Measurements from ENCODE around the gene OR6Q1. TPM values are rescaled to one million over a fixed set of nuclear protein-coding genes. Genes with fewer than 3 reads are reported as not detected.

The OR6Q1 gene
- total RNA-seq, 1 donor from 2014 or later: not detected

DNA sequence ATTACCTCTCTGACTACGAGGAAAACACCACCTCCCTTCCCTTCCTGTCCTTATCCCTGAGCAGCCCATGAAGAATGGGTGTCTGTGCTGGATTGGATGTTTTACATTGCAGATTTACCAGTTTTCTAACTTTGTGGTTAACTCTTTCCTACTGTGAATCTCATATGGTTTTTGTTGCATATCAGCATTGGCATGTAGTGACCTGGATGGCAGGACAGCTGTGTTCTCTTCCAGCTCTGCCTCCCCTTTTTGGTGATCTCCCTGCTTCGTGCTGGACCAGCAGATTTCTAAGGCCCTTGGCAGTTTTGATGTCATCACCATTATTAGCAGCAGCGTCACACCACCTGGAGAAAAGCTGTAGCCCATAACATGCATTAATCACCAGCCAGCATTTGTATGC is 26.7 kb downstream of the OR6Q1 start:
- peak; percentile 57 for DNase-seq (ENCODE audit: low read depth)

DNA sequence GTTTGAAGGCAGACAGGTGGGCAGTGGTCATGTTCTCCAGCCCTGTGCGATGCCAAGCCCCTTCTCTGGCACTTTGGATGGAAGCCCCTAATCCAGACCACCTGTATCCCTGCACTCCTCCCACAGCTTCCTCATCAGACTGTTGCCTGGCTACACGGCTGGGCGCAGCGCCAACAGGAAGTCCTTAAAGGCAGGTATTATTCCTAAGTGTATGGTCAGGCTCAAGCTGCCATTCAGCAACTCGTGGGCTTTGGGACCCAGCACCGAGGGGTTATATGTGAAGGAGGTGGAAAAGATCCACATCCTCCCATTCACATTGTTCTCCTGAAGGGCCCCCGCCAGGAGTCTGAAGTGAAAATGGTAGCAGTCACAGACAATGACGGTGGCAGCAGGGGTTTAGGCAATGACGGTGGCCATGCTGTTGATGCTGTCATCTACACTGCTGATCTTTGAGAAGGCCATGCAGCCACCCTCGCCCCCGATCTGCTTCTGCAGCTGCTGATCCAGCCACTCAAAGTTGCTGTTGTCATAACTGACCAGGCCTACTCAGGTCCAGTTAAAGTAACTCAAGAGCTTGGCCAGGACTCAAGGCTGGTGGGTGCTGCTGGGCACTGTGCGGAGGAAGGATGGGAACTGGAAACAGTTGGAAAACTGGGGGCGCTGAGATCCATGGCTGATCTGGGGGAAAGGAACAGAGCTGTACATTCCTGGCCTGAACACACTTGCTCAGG is 27.7 kb downstream of the OR6Q1 start:
- peak; percentile 75 for DNase-seq (ENCODE audit: low read depth)

DNA sequence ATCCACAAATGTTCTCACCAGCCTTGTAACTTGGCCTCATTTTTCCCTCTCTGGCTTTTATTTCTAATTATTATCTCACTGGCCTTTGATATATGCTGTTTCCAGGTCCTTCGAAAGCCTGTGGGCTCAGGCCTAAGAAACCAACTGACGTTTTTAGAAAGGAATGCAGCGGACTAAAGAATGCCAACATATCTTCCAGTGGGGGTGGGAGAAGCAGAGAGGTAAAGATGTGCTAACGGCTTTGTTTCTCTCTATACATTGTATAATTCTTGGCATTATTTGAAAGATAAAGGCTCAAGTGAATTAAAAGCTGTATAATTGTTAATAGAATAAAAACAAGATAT is 28.2 kb downstream of the OR6Q1 start:
- DNase-seq (ENCODE audit: low read depth): peak; percentile 82

DNA sequence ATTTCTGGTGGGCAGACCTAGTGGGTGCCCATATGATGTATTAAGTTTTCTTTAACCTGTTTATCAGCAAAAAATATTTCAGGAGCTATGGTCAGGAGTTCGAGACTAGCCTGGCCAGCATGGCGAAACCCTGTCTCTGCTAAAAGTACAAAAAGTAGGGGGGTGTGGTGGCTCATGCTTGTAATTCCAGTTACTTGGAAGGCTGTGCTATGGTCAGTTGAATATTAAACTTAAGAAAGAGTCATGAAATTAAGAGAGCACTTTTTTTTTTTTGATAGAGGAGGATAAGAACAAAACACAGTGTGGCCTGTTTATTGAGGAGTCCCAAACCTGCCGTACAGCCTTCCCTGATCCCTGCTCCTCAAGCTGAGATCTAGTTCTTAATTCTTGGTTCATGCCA is 29.8 kb downstream of the OR6Q1 start:
- DNase-seq (ENCODE audit: low read depth): no peak

DNA sequence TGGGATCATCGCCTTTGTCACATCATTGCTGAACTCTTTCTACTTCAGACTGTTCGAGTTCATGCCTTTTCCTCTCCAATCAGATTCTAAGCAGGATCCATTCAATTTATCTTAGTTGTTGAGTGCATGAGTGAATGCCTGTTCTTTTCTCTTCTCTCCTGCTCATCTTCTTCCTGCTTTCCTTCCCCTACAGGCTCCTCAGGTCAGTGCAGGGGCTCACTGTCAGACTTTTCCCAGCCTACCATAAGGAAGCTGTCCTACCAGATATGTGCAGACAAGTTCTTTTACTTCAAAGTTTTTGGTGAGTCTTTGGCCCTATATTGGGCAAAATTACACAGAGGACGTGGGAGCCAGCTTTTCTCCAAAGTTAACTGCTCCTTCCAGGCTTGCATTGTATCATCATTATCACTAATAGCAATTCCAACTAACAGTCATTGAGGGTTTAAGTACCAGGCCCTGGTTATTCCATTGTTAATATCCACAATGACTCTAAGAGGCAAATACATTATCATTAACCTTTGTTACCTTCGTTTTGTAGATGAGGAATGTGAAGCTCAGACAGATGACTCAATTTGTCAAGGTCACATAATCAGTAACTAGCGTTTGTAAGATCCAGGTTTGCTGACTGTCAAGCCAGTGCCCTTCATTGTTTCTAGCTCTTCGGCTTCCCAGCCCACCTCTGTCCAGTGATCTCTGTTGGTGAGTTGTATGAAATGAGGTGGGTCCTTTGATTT is 30.4 kb downstream of the OR6Q1 start:
- no peak for DNase-seq (ENCODE audit: low read depth)

DNA sequence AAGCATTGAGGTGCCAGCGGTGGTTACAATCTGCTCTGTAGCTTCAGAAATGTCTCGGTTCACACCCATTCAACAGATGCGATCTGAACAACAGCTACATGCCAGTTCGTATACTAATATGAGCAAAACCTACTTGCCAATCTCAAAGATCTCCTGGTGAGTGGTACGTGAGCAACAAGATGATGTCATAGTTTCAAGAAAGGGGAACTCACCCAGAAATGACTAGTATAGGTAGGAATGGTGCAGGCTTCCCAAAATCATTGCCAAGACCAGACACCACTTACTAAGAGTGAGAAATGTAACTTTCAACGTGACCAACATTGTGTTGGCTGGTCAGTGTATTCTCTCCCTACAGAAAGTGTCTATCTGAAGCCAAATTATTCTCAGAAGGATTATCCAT is 31.1 kb downstream of the OR6Q1 start:
- DNase-seq (ENCODE audit: low read depth): no peak

DNA sequence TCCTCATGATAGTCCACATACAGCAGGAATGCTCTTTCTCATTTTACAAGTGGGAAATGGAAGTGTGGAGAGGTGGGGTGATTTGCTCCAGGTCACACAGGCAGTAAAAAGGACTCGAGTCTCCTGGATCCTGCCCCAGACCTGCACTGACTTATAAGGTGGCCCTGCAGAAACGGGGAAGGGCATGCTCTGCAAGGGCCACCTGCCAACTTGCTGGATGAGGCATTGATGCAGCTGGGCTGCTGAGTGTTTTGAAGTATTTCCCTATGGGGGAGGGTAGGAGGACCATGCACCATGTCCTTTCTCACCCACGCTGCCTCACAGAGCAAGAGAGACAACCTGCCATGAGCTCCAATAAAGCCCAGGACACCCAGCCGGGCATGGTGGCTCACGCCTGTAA is 36.9 kb downstream of the OR6Q1 start:
- no peak for DNase-seq (ENCODE audit: low read depth)

DNA sequence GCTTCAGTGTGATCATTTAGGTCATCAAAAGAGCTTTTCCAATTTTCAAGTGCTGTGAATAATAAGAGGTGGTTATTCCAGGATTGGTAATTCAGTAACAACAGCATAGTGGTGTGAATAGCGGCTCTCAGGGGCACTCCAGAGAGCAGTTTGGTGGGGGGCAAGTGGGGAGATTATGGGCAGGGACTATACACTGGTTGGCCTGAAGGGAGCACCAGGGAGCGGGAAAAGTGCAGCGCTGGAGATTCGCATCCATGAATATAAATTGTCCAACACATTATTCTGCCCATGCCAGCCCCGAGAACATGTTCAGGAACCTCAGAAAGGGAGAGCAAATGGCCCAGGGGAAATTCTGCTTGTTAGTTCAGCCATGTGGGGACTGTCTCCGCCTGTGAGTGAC is 37.9 kb downstream of the OR6Q1 start:
- no peak for DNase-seq (ENCODE audit: low read depth)

DNA sequence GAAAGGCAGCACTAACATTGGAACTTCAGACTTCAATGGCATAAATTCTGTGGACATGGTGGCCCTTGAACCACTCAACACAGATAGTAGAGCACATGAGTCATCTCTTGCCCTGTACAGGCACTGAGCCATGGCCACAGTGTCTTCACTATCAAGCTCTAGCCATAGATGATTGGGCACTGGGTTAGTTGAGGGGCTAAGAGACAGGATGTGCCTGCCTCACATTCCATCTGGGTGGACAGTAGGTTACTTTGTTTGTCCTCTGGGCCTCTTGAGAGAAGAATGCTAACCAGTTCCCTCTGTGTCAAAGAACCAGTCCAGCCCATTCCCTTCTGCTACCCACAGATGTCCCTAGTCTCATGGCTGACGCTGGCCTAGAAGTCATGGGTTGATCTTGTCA is 39.8 kb downstream of the OR6Q1 start:
- DNase-seq (ENCODE audit: low read depth): no peak

DNA sequence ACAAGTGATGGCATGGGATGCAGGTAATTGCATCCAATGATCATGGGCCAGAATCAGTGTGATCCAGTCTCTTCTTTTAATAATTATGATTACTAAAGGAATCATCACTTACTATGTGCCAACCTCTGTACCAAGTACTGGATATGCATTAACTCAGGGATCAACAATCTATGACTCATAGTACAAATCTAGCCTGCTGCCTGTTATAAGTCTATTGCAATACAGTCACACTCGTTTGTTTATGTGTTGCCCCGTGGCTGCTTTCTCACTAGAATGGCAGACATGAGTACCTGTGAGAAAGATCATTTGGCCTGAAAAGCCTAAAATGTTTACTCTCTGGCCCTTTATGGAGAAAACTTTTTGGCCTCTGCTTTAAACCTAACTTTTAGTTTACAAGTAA is 45.0 kb downstream of the OR6Q1 start:
- no peak for DNase-seq (ENCODE audit: low read depth)

Other genes starting within 250 kb of the OR6Q1 start
- not detected in 2 replicates for gene OR9Q1, start 7.1 kb upstream of the OR6Q1 start, total RNA-seq
- gene OR9I1, start 94.6 kb downstream of the OR6Q1 start, total RNA-seq: not detected in 2 replicates
- gene OR9Q2, start 158.1 kb downstream of the OR6Q1 start, total RNA-seq: not detected in 2 replicates
- gene OR1S2, start 173.2 kb downstream of the OR6Q1 start, total RNA-seq: not detected in 2 replicates
- not detected in 2 replicates for gene OR1S1, start 181.8 kb downstream of the OR6Q1 start, total RNA-seq
- not detected in 2 replicates for gene OR10Q1, start 198.0 kb downstream of the OR6Q1 start, total RNA-seq
- not detected in 2 replicates for gene OR10W1, start 237.3 kb downstream of the OR6Q1 start, total RNA-seq